Duodenal mucosa (tissue), 2 donors: Measurements from ENCODE around the gene LENG1.
"Not testable (repeated sequence)": the region's sequence is repeated elsewhere in the genome, so short reads cannot be mapped to it uniquely, and the experiment has no call there.

Source experiments
- H3K27ac ChIP-seq: one replicate; pipeline ENCODE4 v1.7.0; 2013; ENCODE audit warnings: low read depth, low read length
- H3K27me3 ChIP-seq, 2 donors: one replicate each; pipeline ENCODE4 v1.7.0; 2013; ENCODE audit warnings: low read length in 2 of 2, control low read depth in 1 of 2; ENCODE audit not compliant: insufficient read depth in 2 of 2, control insufficient read depth in 1 of 2
- H3K36me3 ChIP-seq, 2 donors: one replicate each; pipeline ENCODE4 v1.7.0; 2013; ENCODE audit warnings: low read length in 2 of 2, control low read depth in 1 of 2; ENCODE audit not compliant: insufficient read depth in 2 of 2, control insufficient read depth in 1 of 2
- H3K4me1 ChIP-seq, 2 donors: one replicate each; pipeline ENCODE4 v1.7.0; 2013; ENCODE audit warnings: low read length in 2 of 2, control low read depth in 1 of 2; ENCODE audit not compliant: insufficient read depth in 2 of 2, control insufficient read depth in 1 of 2
- H3K4me3 ChIP-seq, 2 donors: one replicate each; pipeline ENCODE4 v1.7.0; 2013; ENCODE audit warnings: low read length in 2 of 2, low read depth in 1 of 2
- H3K9ac ChIP-seq, 2 donors: one replicate each; pipeline ENCODE4 v1.7.0; 2013; ENCODE audit warnings: low read length in 2 of 2, low read depth in 1 of 2
- H3K9me3 ChIP-seq, 2 donors: one replicate each; pipeline ENCODE4 v1.7.0; 2013; ENCODE audit warnings: low read length in 2 of 2, control low read depth in 1 of 2; ENCODE audit not compliant: control insufficient read depth in 1 of 2

The LENG1 gene

GRCh38 chr19:54179262-54179852 lies 19.8 kb upstream of the LENG1 start:
- H3K27me3 ChIP-seq = no peaks in the 10 kb centered on the region
- peaks cover 12 to 34% of the 10 kb centered on the region in 2 donors for H3K36me3 ChIP-seq

GRCh38 chr19:54178581-54179261 lies 19.2 kb upstream of the LENG1 start:
- H3K27ac ChIP-seq = no peak overlapping the region
- no peak overlapping the region for H3K9ac ChIP-seq
- H3K9me3 ChIP-seq = no peaks in the 10 kb centered on the region
- H3K4me3 ChIP-seq = no peak overlapping the region
- H3K4me1 ChIP-seq = peaks cover 0 to 6% of the 10 kb centered on the region in 2 donors
- H3K36me3 ChIP-seq = peaks cover 8 to 33% of the 10 kb centered on the region in 2 donors
- no peaks in the 10 kb centered on the region for H3K27me3 ChIP-seq

More at GRCh38 chr19:54179262-54179852, 19.8 kb upstream of the LENG1 start:
- Histone ChIP-seq H3K9ac (no peak overlapping the region), H3K27ac (no peak overlapping the region), H3K9me3 (no peaks in the 10 kb centered on the region), H3K4me3 (no peak overlapping the region), H3K4me1 (peaks cover 0 to 6% of the 10 kb centered on the region in 2 donors)

GRCh38 chr19:54173951-54174834 lies 14.7 kb upstream of the LENG1 start:
- Histone ChIP-seq H3K9me3 (no peaks in the 10 kb centered on the region), H3K36me3 (peaks cover 0 to 21% of the 10 kb centered on the region in 2 donors), H3K4me3 (no peak overlapping the region), H3K27ac (no peak overlapping the region), H3K27me3 (no peaks in the 10 kb centered on the region), H3K9ac (no peak overlapping the region), H3K4me1 (peaks cover 4 to 5% of the 10 kb centered on the region in 2 donors)

GRCh38 chr19:54173359-54173699 lies 13.8 kb upstream of the LENG1 start:
- peak overlapping the region; percentile 77 to 81 for H3K4me3 ChIP-seq

GRCh38 chr19:54172471-54173358 lies 13.2 kb upstream of the LENG1 start, which contains the start of gene TMC4:
TMC4 (minus strand) TSS chr19:54173160; CDS start chr19:54173117, 43 bp downstream.
- Histone ChIP-seq H3K36me3 (peaks cover 0 to 11% of the 10 kb centered on the region in 2 donors), H3K9me3 (no peaks in the 10 kb centered on the region), H3K27ac (peak within 1 kb of the TSS; percentile 85), H3K9ac (peak within 1 kb of the TSS; percentile 88 to 96), H3K27me3 (no peaks in the 10 kb centered on the region), H3K4me1 (peaks cover 7 to 9% of the 10 kb centered on the region in 2 donors), H3K4me3 (peak within 1 kb of the TSS; percentile 77 to 81)

More at GRCh38 chr19:54173359-54173699, 13.8 kb upstream of the LENG1 start:
- Histone ChIP-seq H3K27ac (no peak overlapping the region), H3K9me3 (no peaks in the 10 kb centered on the region), H3K4me1 (peaks cover 5 to 6% of the 10 kb centered on the region in 2 donors), H3K9ac (peak overlapping the region in 1 of 2 donors; percentile 88), H3K36me3 (peaks cover 0 to 15% of the 10 kb centered on the region in 2 donors), H3K27me3 (no peaks in the 10 kb centered on the region)

- not testable (repeated sequence) for H3K4me1 ChIP-seq, H3K9me3 ChIP-seq, H3K4me3 ChIP-seq, H3K27ac ChIP-seq, H3K9ac ChIP-seq, H3K27me3 ChIP-seq
- peaks cover 0 to 11% of the 10 kb centered on the region in 2 donors for H3K36me3 ChIP-seq
Measured at GRCh38 chr19:54171736-54172431, 12.4 kb upstream of the LENG1 start.

- Histone ChIP-seq H3K36me3 (no peaks in the 10 kb centered on the region), H3K27ac (no peak overlapping the region), H3K9me3 (no peaks in the 10 kb centered on the region), H3K4me3 (no peak overlapping the region), H3K9ac (no peak overlapping the region), H3K4me1 (peaks cover 16 to 23% of the 10 kb centered on the region in 2 donors), H3K27me3 (no peaks in the 10 kb centered on the region)
Measured at GRCh38 chr19:54169149-54169740, 9.7 kb upstream of the LENG1 start.

- H3K4me1 ChIP-seq = peaks cover 15 to 22% of the 10 kb centered on the region in 2 donors
- no peaks in the 10 kb centered on the region for H3K9me3 ChIP-seq
- no peak overlapping the region for H3K27ac ChIP-seq
- H3K4me3 ChIP-seq = no peak overlapping the region
- H3K27me3 ChIP-seq = no peaks in the 10 kb centered on the region
- no peak overlapping the region for H3K9ac ChIP-seq
- H3K36me3 ChIP-seq = no peaks in the 10 kb centered on the region
Measured at GRCh38 chr19:54168174-54168917, 8.8 kb upstream of the LENG1 start.
